ENCODE measurements around the gene PTDSS2.

Gene PTDSS2

DNA sequence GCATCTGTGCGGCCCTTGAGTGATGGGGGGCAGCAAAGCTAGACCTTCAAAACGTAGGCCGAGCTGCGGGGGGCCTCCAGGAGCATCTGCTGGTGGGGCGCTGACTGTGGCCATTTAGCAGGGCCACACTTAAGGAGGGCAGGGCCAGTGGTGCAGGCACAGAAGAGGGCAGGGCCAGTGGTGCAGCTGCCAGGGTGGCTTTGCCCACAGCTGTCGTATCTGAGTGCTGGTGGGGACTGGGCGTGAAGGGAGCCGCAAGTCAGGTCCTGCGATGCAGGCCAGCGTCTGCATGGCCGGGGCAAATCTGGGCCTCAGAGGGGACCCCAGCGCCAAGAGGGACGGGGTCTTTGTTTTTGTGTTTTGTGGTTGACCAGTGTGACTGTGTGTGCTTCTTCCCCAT, 29.2 kb downstream of the PTDSS2 start:
- DNase-seq (ENCODE audit: low read depth): no peak
- TF ChIP-seq, protein P1, sequence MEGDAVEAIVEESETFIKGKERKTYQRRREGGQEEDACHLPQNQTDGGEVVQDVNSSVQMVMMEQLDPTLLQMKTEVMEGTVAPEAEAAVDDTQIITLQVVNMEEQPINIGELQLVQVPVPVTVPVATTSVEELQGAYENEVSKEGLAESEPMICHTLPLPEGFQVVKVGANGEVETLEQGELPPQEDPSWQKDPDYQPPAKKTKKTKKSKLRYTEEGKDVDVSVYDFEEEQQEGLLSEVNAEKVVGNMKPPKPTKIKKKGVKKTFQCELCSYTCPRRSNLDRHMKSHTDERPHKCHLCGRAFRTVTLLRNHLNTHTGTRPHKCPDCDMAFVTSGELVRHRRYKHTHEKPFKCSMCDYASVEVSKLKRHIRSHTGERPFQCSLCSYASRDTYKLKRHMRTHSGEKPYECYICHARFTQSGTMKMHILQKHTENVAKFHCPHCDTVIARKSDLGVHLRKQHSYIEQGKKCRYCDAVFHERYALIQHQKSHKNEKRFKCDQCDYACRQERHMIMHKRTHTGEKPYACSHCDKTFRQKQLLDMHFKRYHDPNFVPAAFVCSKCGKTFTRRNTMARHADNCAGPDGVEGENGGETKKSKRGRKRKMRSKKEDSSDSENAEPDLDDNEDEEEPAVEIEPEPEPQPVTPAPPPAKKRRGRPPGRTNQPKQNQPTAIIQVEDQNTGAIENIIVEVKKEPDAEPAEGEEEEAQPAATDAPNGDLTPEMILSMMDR (IDR thresholded peaks at IDR 0.05; ENCODE audit: control insufficient read depth, extremely low read depth, insufficient read depth): no peak
- no peak overlapping the region for H3K4me3 ChIP-seq (ENCODE audit: low read depth, low read length)

DNA sequence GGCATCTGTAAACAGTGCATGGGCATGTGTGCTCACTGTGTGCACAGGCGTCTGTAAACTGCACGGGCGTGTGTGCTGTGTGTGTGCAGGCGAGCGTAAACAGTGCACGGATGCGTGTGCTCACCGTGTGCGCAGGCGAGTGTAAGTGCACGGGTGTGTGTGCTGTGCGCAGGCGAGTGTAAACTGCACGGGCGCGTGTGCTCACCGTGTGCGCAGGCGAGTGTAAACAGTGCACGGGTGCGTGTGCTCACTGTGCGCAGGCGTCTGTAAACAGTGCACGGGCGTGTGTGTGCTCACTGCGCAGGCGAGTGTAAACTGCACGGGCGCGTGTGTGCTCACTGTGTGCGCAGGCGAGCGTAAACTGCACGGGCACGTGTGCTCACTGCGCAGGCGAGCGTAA, 34.5 kb downstream of the PTDSS2 start:
- no peak overlapping the region for H3K4me3 ChIP-seq (ENCODE audit: low read depth, low read length)
- no peak for DNase-seq (ENCODE audit: low read depth)
- TF ChIP-seq, protein P1 (IDR thresholded peaks at IDR 0.05; ENCODE audit: control insufficient read depth, extremely low read depth, insufficient read depth): no peak

DNA sequence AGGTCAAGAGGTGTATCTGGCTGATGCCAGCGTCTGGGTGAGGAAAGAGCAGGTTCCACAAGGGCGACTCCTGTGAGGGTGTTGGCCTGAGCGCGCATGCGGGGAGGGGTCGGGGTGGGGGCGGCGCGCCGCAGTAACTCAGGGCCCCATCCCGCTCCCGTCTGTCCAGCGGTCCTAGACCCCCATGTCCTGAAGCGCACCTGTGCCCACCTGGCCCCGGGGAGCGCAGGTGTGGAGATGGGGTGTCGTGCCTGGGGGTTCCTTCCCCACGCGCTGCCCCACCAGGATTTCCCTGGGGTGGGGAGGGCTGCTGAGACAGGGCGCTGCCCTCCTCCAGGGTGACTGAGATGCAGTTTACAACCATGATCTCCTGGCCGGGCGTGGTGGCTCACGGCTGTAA, 36.1 kb downstream of the PTDSS2 start:
- H3K4me3 ChIP-seq (ENCODE audit: low read depth, low read length): no peak overlapping the region
- no peak for DNase-seq (ENCODE audit: low read depth)
- TF ChIP-seq, protein P1 (IDR thresholded peaks at IDR 0.05; ENCODE audit: control insufficient read depth, extremely low read depth, insufficient read depth): no peak

DNA sequence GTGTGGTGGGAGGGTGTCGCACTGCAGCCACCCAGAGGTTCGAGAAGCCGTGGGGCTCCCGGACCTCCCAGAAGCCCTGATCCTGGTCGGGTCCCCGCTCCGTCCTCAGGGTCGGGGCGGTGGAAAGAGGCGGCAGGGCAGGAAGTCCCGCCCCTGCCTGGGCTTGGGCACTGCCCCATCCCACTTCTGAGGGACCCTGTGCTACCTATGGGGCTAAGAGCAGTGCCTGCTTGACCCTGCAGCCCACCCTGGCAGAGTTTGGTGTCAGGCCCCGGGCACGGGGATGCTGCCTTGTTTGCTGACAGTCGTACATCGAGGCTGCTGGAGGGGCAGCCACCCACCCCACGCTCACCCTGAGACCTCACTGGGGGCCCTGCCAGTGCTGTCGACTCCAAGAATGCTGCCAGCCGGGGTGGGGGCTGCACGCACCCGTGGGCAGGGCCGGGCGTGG, 37.5 kb downstream of the PTDSS2 start:
- DNase-seq (ENCODE audit: low read depth): no peak
- H3K4me3 ChIP-seq (ENCODE audit: low read depth, low read length): no peak overlapping the region
- TF ChIP-seq, protein P1 (IDR thresholded peaks at IDR 0.05; ENCODE audit: control insufficient read depth, extremely low read depth, insufficient read depth): no peak

DNA sequence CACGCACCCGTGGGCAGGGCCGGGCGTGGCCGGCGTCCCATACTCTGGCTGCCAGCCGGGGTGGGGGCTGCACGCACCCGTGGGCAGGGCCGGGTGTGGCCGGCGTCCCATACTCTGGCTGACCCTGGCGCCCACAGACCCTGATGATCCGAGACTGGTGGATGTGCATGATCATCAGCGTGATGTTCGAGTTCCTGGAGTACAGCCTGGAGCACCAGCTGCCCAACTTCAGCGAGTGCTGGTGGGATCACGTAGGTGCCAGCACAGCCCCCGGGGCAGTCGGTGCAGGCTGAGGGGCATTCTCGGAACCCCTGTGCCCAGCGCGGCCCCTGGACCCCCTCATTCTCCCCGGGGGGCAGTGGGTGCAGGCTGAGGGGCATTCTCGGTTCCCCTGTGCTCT, 38.0 kb downstream of the PTDSS2 start:
- no peak for DNase-seq (ENCODE audit: low read depth)
- TF ChIP-seq, protein P1 (IDR thresholded peaks at IDR 0.05; ENCODE audit: control insufficient read depth, extremely low read depth, insufficient read depth): no peak
- no peak overlapping the region for H3K4me3 ChIP-seq (ENCODE audit: low read depth, low read length)

DNA sequence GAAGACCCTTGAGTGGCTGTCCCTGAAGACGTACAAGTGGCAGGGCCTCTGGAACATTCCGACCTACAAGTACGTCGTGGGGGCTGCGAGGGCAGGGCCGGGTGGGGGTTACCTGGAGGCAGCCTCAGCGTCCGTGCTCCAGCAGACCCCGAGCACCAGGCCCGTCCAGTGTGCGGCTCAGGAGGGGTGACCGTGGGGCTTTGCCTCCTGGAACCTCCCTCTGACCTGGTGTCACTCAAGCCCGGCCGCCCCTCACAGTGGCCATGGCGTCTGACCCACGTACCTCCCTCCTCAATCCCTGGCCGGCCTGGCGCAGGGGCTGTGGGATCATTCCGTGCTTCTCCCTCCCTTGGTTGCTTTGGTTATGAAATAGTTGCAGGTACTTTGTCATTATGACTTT, 38.5 kb downstream of the PTDSS2 start:
- H3K4me3 ChIP-seq (ENCODE audit: low read depth, low read length): no peak overlapping the region
- DNase-seq (ENCODE audit: low read depth): no peak
- TF ChIP-seq, protein P1 (IDR thresholded peaks at IDR 0.05; ENCODE audit: control insufficient read depth, extremely low read depth, insufficient read depth): no peak

DNA sequence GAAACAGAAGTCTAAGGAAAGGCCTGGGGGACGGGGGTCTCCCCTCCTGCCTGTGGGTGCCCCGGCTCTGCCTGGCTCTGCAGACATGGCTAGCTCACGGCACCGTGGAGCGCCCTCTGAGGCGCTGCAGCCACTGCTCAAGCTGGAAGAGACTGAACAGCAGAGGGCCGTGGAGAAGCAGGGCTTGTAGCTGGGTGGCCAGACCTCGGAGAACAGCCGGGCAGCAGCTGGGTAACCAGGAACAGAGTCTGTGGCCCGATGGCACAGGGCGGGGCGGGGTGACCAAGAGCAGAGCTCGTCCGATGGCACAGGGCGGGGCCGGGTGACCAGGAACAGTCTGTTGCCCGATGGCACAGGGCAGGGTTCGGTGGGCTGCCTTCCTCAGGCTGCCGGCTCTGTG, 38.9 kb downstream of the PTDSS2 start:
- DNase-seq (ENCODE audit: low read depth): no peak
- H3K4me3 ChIP-seq (ENCODE audit: low read depth, low read length): no peak overlapping the region
- TF ChIP-seq, protein P1 (IDR thresholded peaks at IDR 0.05; ENCODE audit: control insufficient read depth, extremely low read depth, insufficient read depth): no peak
